NCI-H2029 treated with DMSO at 0.1 percent for 48 hours (cell line): ENCODE measurements around the gene ATP6V1G2.
A peak's percentile ranks its signal among the peaks of the same experiment; 100 is the strongest.
"Not testable (repeated sequence)": the region's sequence is repeated elsewhere in the genome, so short reads cannot be mapped to it uniquely, and the experiment has no call there.

Experiments
- DNase-seq: peaks from one replicate; lab custom pipeline; 2025; lab: John Stamatoyannopoulos, UW

The ATP6V1G2 gene

DNA sequence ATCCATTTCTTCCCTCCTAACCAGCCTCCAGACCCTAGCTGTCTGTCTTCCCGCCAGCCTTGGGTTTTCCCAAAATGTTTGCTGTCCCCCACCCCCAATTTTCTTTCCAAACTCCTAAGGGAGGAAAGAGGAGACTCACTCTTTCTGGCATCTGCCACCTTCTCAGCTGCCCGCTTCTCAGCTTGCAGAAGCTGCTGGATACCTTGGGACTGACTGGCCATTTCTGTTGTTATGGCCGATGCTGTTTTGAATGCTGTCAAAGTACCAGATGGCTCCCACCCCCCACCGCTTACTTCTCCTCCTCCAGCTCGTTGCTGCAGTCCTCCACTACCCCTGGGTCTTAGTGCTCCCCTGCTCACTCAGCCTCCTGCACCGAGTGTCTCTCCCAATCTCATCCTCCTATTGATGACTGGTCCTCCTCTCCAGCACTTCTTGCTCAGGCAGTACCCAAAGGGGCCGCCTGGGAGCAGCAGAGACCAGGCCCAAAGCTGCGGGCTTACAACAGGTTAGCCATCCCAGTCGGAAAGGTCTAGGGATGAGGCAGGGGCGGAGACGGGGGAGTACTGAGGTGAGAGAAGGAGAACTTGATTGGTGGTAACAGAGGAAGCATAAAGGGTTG, at the start of gene ATP6V1G2:
Gene ATP6V1G2, minus strand, starts transcription at position 270 of the 619 bp plus-strand sequence. Its CDS starts 49 bp downstream, at position 221.
- DNase-seq: peak; percentile 85

DNA sequence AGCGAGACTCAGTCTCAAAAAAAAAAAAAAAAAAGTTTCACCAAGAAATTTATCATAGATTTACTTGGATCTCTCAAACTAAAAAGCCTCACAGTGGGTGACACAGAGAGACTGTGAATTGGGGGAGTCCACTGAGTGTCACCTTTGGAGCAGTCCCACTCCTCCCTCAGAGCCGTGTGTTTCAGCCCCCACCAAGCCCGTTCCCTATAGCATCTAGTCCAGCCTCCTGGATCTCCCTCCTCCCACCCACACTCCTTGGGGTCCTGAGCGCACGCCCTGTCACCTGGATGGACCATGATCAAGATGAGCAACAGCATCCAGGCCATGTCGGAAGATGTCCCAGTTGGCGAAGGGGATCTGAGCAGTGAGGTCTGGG, 46.0 kb upstream of the ATP6V1G2 start:
- DNase-seq: no peak

DNA sequence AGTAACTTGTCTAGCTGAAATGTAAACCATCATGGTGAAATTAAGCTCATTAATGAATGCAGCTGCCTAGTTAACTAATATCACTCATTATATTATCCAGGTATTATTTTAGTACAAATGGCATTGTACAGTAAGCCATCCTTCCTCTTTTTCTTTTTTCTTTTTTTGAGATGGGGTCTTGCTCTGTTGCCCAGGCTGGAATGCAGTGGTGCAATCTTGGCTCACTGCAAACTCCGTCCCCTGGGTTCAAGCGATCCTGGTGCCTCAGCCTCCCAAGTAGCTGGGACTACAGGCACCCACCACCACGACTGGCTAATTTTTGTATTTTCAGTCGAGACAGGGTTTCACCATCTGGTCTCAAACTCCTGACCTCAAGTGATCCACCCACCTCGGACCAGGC, 44.3 kb upstream of the ATP6V1G2 start:
- DNase-seq: not testable (repeated sequence)

DNA sequence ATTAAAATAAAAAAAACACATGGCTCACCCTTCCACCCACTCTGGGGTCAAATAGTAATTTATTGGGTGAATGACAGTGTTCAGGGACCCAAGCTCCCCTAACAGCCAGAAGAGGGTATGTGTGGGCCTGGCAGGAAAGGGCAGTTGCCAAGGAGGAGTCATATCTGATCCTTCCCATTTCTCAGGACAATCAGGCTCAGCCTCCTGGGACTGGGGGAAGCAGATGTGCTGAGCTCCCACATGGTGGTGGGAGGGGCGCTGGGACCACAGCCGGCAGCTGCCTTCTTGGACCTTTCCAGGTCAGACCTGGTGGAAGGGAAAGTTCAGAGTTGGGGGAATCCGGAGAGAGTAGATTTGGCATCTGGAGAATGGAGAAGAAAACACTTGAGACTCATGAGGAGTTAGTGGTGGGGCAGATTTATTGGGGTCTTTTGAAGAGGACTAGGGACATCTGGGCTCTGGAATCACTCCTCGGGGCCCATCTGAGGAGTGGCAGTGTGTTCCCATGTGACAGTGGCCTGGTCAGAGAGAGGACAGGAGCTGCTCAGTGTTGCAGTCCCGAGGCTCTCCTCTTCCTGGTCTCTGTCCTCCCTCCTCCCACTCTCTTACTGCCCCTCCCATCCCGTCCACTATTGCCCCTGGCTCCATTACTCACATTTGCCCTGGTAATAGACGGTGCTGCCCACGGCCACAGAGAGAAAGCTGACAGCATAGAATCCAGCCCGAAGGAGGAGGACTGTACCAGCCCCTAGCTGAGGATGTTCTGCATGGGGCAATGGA, 42.7 kb upstream of the ATP6V1G2 start:
- no peak for DNase-seq

DNA sequence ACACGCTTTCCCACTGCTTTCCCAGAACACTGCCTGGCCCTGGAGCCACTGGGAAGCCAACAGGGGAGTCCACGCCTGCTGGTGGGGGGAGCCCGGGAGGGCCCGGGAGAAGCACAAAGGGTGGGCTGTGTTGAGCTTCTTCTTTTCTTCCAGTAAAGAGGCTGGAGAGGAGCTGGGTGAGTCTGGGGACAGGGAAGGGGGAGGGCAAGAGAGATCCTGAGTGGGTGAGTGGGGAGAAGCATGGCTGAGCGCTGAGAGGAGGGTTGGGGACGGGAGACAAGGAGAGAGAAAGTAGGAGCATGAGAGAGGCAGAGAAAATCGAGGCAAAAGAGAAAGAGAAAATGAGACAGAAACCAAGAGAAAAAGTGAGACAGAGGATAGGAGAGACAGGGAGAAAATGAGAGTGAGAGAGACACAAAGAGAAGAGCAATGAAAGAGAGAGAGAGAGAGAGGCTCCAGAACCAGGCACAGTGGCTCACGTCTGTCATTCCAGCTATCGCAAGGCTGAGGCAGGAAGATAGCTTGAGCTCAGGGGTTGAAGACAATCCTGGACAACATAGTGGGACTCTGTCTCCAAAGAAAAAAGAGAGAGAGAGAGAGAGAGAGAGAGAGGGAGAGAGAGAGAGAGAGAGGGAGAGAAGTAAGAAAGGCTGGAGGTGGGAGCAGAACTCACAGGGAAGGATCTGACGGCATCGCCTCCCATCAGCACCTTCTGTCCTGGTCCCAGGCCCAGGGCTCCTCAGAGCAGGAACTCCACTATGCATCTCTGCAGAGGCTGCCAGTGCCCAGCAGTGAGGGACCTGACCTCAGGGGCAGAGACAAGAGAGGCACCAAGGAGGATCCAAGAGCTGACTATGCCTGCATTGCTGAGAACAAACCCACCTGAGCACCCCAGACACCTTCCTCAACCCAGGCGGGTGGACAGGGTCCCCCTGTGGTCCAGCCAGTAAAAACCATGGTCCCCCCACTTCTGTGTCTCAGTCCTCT, 41.7 kb upstream of the ATP6V1G2 start:
- DNase-seq: no peak

DNA sequence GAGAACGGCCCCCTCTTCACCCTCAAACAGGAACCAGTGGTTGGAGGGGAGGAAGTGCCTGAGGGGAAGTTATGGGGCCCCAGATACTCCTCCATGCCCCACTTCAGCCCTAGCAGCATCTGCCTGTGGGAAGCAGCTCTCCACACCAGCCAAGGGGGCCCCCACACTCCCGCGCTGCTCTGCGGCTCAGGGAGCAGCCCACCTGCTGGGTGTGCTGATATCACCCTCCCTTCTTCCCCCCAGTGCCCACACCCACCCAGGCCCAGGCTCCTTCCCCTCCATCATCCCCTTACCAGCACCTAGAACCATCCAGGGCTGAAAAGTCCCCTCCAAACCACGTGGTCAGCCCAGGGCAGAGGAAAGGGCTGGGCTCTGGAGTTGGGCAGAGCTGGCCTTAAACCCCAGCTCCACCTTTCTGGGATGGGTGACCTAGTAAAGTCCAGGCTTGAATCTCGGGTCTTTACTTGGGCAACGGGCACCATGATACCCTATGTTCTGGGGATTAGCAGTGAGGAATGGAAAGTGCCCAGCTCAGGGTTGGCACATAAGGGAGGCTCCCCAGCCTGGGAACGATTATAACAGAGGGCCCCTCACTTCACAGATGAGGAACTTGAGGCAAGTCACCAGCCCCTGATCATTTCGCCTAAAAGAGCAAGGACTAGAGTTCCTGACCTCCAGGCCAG, 40.3 kb upstream of the ATP6V1G2 start:
- no peak for DNase-seq

DNA sequence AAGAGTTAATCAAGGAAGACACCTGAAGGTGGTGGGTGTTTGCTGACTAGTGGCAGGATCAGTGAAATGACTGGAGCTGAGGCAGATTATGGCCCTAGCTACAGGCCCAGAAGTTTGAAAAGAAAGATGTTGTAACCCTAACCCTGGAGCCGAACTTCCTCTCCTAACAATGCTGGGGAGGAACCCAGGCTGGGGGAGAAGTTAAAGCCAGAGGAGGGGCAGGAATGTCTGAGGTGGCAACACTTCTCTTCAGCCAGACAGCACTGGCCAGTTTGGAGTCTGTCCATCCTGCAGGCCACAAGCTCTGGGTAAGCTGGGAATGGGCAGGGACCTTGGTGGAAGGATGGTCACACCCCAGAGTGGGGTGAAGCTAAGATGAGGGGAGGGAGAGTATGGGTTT, 39.6 kb upstream of the ATP6V1G2 start, which contains the start of gene LST1:
Gene LST1, plus strand, starts transcription at position 270 of the 400 bp plus-strand sequence. CDS start 1,023 bp downstream, outside the sequence.
- DNase-seq: no peak

DNA sequence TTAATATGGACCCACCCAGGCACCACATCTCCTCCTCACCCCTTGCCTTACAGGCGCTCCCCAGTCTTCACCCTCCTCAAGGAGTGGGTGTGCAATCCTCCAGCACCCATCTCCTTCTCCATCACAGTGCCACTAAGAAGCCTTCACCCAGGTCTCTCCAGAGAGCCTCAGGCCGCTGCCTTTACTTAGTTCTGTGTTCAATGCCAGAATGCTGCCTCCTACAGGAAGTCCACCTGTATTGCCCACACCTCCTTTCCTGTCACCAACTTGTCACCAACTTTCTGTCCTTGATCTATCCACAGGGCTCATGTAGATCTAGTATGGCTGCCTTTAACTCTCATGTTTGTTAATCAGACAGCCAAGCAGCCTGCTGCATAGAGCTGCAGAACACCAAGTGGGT, 39.1 kb upstream of the ATP6V1G2 start:
- DNase-seq: no peak

DNA sequence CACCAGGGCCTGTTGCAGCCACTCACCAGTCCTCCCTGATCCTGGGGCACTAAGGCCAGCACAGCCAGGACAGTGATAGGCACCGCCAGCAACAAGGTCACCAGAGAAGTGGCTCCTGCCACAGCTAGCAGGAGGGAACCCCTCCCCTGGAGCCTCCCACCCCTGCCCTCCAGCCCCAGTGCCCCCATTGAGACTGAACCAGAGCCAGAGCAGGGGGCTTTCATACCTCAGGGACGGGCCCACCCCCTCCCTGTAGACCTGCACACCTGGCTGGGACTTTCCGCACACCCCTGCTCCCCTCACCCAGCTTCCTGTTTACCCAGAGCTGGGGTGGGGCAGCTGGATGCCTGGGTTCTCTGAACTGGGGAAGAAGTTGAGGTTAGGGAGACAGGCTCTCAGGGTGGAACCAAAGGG, 35.8 kb upstream of the ATP6V1G2 start, which contains the start of gene LTB:
Gene LTB, minus strand, starts transcription at position 195 of the 414 bp plus-strand sequence. Its CDS starts 7 bp downstream, at position 188.
- no peak for DNase-seq

DNA sequence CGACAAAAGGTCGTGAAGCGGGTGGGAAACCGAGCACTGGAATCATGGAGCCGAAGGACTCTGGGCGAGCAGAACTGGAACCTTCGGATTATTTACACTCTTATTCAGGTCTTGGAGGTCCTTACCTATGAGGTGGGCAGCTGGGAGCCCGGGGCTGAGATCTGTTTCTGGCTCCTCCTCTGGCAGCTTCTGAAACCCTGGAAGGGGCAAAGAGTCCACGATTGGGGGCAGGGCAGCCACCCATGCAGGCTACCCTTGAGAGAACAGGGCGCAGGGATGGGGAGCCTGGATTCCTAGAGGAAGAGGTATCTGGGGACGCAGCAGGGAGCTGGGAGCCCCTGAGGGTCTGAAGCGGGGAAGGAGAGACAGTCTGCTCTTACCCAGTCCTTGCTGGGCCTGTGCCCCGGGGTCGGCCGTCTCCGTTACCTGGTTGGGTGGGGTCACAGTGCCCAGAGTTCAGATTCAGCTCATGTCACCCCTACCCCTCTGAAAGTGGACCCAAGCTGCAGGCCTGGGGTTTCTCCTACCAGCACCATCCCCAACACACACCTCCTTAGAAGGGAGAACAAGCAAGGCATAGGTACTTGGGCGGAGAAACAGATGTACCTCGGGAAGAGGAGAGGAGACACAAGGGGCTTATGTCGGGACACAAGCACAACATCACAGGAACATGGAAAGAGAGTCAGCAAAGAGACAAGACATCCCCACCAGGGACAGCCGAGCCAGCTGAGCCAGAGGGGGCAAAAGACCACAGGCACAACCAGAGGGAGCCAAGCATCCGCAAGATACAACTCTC, 35.2 kb upstream of the ATP6V1G2 start:
- no peak for DNase-seq

DNA sequence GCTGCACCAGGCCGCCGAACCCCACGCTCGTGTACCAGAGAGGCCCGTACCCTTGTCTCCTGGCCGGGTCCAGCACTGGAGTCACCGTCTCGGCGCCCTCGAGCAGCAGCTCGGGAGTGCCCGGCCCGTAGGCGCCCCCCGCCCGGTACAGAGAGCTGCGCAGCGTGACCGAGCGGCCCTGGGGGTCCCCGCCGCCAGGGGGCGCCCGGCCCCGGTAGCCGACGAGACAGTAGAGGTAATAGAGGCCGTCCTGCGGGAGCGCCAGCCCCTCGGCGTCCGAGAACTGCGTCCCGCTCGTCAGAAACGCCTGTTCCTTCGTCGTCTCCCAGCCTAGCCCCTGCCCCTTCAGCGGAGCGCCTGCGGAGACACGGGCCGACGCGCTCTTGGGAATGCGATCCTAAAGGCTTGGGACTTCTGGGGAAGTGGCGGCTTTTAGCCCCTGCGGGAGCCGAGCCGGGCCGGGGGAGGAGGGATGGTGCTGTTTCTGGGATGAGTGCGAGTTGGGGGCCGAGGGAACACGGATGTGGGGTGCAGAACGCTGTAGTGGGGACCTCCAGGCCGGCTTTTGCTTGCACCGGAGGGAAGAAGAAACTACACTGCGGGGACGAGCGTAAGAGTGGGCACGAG, 34.5 kb upstream of the ATP6V1G2 start:
- DNase-seq: peak; percentile 16

DNA sequence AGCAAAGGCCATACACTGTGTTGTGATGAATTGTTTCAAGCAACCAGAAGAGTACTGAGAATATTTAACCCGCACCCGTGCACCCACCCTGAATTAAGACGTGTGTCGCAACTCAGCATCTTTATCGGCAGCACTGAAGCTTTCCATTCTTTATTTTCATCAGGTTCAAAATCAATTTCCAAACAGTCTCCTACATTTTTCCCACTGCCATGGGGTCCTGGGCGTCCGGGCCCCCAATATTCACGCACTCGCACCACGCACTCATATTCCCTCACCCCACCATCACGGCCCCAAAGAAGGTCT, 34.0 kb upstream of the ATP6V1G2 start:
- no peak for DNase-seq

DNA sequence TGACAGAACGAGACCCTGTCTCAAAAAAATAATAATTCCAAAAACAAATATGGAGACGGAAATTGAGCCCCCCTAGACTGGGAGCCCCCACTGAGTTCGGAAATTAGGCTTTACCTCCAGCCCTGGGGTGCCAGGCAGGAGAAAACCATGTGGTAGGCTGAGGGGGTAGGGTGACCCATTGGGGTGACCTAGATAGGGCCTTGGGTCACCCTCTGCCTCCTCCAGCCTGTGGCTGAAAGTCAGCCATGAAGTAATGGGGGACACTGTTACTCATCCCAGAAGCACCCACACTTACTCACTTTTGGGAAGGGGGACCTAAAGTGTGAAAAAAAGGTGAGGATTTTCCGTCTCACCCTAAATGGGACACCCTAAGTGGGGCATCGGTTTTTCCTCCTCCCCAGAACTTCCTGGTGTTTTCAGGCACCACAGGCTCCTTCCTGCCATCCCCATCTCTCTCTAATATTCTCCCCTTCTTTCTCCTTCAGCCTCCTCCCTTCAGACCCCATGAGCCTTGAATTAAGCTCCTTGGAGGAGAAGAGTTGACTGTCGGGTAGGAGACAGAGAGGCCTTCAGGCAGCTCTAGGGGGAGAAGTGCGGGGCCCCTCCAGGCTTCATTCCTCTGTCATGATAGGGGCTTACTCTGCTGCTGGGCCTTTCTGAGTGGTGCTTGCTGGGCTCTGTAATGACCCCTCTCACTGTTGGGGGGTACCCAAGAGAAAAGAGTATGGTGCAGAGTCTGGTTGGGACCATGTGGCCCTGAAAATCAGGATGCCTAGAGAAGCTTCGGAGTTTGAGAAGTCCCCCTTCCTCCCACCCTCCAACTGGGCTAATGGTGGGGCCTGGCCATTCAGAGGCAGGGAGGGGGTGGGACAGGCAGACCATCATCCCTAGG, 33.4 kb upstream of the ATP6V1G2 start:
- no peak for DNase-seq

DNA sequence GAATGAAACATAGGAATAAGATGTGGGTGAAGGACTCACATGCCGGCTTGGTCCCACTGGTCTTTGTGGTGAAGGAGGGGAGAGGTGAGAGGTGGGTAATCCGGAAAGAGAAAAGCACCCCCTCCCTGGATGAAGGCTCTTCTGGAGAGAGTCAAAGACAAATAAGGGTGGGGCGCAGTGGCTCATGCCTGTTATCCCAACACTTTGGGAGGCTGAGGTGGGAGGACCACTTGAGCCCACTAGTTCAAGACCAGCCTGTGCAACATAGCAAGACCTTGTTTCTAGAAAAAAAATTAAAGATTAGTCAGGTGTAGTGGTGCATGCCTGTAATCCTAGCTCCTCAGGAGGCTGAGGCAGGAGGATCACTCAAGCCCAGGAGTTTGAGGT, 32.7 kb upstream of the ATP6V1G2 start:
- no peak for DNase-seq

DNA sequence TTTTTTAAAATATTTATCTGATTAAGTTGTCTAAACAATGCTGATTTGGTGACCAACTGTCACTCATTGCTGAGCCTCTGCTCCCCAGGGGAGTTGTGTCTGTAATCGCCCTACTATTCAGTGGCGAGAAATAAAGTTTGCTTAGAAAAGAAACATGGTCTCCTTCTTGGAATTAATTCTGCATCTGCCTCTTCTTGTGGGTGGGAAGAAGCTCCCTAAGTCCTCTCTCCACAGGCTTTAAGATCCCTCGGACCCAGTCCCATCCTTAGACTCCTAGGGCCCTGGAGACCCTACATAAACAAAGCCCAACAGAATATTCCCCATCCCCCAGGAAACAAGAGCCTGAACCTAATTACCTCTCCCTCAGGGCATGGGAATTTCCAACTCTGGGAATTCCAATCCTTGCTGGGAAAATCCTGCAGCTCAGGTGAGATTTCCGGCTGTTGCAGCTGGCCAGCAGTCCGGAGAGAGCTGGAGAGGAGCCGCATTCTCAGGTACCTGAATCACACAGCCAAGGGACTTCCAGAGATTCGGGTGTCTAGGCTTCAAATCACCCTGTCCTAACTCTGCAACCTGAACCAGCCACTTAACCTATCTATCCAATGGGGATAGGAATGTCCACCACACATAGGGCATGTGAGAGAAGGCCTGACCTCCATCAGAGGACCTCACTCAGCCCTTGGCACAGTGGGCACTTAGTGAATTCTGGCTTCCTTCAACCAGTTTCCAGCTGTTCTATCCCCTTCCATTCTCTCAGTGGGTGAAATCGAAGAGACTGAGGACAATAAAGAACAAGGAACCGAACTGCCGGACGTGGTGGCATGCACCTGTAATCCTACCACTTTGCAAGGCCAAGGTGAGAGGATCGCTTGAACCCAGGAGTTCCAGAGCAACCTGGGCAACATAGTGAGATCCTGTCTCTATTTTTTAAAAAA, 32.0 kb upstream of the ATP6V1G2 start:
- no peak for DNase-seq

DNA sequence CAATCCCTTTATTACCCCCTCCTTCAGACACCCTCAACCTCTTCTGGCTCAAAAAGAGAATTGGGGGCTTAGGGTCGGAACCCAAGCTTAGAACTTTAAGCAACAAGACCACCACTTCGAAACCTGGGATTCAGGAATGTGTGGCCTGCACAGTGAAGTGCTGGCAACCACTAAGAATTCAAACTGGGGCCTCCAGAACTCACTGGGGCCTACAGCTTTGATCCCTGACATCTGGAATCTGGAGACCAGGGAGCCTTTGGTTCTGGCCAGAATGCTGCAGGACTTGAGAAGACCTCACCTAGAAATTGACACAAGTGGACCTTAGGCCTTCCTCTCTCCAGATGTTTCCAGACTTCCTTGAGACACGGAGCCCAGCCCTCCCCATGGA, 31.2 kb upstream of the ATP6V1G2 start:
- DNase-seq: no peak

DNA sequence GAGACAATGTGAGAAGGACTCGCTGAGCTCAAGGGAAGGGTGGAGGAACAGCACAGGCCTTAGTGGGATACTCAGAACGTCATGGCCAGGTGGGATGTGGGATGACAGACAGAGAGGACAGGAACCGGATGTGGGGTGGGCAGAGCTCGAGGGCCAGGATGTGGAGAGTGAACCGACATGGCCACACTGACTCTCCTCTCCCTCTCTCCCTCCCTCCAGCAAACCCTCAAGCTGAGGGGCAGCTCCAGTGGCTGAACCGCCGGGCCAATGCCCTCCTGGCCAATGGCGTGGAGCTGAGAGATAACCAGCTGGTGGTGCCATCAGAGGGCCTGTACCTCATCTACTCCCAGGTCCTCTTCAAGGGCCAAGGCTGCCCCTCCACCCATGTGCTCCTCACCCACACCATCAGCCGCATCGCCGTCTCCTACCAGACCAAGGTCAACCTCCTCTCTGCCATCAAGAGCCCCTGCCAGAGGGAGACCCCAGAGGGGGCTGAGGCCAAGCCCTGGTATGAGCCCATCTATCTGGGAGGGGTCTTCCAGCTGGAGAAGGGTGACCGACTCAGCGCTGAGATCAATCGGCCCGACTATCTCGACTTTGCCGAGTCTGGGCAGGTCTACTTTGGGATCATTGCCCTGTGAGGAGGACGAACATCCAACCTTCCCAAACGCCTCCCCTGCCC, 30.6 kb upstream of the ATP6V1G2 start:
- DNase-seq: no peak
